Medulla oblongata (tissue), 1 donor: ENCODE measurements around the gene CHI3L2.

Source experiments
- DNase-seq: peaks from one replicate; pipeline ENCODE4 v3.0.0-alpha.2; 2015; ENCODE audit errors: extremely low spot score

The CHI3L2 gene

DNA sequence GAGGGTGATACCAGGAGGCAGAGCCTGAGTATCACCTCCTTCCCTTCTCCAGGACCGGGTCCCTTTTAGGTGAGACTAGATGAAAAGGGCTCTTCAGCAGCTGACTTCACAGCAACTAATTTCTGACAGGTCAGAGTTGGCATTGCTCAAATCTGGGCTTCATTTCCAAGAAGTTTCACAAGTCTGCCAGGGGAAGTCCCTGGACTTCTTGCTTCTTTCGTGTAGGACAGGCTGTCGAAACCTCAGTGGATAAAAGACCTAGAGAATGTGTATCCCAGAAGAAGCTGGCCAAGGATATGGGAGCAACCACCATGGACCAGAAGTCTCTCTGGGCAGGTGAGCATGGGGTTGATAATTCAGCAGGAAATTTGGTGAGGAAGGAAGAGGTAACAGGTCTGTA, at the start of gene CHI3L2:
TSS of gene CHI3L2 (plus strand) at position 280 of the 400 bp plus-strand sequence. CDS start at position 297, 17 bp downstream.
- no peak for DNase-seq

DNA sequence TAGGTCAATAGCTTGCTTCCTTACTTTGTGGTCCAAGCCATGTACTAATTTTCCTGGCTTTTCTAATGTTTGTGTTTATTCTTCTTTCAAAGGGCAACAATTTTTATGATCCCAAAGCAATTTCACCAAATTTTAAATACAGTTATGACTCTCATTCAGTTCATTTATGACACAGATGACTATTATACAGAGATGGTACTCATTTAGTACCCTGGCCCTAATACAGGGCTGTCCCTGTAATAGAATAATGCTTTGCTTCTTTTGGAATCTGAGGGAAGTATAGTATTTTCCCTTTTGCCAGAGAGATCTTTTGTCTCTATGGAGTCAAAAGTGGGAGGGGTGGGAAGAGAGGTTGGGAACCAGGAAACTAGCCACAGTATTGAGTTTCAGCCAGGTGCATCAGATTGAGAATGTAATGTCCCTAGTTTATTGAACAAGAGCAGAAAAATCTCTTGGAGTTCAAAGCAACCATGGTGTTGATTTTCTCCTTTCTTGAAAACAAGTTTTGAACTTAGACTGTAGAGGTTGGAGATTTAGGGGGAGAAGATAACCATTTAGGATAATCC, 47.5 kb upstream of the CHI3L2 start:
- DNase-seq = no peak

- DNase-seq = no peak
These were observed 45.5 kb upstream of the CHI3L2 start for GRCh38 chr1:111182052-111182451.

GRCh38 chr1:111183308-111184069, 44.0 kb upstream of the CHI3L2 start:
- DNase-seq = no peak

GRCh38 chr1:111184663-111185062, 42.9 kb upstream of the CHI3L2 start:
- DNase-seq = no peak

DNA sequence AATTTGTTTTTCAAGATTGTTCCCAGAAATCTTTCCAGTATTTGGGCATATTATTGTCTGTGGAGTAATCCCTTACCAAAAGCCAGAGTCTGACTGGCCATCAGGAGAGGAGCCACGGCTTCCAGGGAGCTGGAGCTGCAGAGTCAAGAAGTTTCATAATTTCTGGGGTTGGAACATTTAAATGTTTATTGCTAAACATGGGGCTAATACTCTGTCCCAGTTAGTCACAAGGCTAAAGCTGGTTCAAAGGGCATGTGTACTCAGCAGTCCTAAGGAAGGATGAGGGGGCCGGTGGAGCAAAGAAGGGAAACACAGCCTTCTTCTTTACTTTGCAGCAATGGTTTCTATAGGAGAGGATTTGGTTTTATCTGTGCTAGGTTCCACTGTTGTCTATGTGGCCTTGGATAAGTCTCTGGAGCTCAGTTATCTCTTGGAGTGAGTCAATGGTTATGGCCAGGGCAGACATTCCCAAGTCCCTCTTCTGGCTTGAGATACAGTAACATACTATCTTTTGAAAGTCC, 36.5 kb upstream of the CHI3L2 start:
- DNase-seq = no peak

- no peak for DNase-seq
These were observed 36.0 kb upstream of the CHI3L2 start for GRCh38 chr1:111191496-111191895.

DNA sequence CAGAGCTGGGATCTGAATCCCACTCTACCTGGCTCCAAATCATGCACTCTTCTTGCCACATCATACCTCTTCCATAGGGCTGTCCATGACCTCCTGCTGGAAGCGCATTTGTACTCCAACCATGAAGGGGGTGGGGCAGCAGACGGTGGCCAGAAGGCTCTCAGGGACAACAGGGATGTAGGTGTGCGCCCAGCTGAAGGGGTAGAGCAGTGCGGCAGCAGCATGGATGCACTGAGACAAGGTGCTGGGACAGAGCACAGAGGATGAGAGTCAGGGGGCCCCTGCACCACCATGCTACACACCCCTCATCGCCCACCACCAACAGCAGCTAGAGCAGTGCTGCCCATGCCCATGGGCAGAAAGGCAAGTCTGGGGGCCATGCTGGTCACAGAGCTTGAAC, 35.4 kb upstream of the CHI3L2 start:
- DNase-seq = no peak

GRCh38 chr1:111192658-111193519, 34.6 kb upstream of the CHI3L2 start:
- DNase-seq = peak; percentile 72

DNA sequence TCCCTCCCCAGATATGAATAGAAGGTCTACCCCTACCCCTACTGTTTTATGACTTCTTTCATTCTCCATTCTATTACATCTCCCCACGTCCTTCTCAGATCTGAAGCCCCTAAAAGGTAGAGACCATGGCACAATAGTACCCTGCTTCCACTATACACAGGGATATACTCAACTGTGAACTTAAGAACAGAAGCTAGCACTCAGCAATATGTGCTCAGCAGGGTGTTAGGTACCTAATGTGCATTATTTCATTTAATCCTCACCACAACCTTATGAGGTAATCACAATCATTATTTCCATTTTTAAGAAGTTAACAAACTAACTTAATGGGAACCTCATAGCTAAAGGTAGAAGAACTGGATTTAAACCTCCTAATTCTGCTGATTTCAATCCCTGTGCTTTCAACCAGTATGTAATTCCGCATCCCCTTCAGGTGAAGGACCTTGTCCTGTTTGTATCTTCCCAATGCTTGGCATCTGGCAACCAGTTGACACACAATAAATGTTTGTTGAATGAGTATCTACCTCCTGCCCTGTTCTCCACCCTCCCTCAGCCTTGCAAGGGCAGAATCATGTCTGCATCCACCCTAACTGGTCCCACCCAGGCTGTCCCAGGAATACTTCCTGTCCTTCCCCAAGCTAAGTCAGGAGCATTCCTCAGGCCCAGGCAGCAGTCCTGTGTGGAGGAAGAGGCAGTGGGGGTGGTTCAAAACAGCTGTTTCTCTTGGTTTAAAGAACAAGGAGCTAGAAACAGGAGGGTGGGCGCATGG, 33.6 kb upstream of the CHI3L2 start:
- no peak for DNase-seq

GRCh38 chr1:111195002-111195684, 32.4 kb upstream of the CHI3L2 start:
- no peak for DNase-seq

- no peak for DNase-seq
These were observed 31.3 kb upstream of the CHI3L2 start for GRCh38 chr1:111196213-111196612.

GRCh38 chr1:111197598-111198284, 29.8 kb upstream of the CHI3L2 start:
- DNase-seq = no peak

DNA sequence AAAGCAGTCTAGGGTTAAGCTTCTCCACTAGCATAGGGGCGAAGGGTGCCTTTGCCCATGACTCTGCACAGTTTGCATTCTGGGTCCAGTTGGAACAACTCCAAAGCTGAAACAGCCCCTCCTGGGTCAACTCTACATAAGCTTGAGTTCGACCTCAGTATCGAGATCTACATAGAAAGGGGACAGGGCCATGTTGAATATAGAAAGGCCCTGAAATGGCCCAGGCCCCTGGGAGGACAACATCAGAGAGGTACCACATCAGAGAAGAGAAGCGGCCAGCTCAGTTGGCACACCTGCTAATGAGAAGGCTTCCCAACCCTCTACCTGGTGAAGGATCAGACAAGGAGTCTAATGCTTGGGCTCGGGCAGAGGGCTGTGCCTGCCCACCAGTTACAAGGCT, 28.7 kb upstream of the CHI3L2 start:
- no peak for DNase-seq

DNA sequence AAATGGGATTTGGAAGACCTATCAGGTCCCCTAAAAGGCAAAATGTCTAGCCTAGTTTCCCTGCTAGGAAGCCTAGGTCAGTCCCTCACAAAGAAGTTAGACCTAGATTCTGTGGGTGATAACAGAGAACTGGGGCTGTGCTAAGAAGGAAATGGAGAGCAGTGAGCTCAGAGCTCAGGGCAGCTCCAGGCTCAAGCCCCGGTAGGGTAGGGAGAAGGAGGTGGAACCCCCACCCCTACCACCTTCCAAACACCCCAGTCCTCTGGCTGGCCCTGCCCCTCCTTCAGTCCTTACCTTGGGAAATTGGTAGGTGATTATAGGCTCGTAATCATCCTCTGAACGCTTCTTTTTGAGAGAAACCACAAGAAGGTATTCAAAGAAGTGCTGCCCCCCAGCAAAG, 28.2 kb upstream of the CHI3L2 start:
- DNase-seq = no peak

- DNase-seq = peak; percentile 88
These were observed 27.4 kb upstream of the CHI3L2 start, which contains the start of gene DENND2D for GRCh38 chr1:111199881-111200801. Gene DENND2D (minus strand): TSS chr1:111200646. CDS start chr1:111200459, 187 bp downstream.

DNA sequence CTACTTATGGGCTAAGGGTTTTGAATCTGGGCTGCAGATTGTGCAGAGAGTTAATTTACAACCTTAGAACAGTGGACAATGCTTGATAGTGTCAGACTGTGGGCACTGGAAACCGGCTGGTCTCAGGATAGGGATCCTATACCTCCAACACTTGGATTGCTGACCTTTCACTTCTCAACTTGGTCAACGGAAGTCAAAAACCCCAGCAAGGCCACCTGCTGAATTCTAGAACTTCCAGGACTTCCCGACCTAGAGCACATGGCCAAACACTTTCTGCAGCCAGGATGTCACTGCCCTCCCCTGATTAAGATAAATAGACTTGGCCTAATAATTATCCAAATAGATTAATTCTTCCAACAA, 26.7 kb upstream of the CHI3L2 start:
- DNase-seq = no peak

DNA sequence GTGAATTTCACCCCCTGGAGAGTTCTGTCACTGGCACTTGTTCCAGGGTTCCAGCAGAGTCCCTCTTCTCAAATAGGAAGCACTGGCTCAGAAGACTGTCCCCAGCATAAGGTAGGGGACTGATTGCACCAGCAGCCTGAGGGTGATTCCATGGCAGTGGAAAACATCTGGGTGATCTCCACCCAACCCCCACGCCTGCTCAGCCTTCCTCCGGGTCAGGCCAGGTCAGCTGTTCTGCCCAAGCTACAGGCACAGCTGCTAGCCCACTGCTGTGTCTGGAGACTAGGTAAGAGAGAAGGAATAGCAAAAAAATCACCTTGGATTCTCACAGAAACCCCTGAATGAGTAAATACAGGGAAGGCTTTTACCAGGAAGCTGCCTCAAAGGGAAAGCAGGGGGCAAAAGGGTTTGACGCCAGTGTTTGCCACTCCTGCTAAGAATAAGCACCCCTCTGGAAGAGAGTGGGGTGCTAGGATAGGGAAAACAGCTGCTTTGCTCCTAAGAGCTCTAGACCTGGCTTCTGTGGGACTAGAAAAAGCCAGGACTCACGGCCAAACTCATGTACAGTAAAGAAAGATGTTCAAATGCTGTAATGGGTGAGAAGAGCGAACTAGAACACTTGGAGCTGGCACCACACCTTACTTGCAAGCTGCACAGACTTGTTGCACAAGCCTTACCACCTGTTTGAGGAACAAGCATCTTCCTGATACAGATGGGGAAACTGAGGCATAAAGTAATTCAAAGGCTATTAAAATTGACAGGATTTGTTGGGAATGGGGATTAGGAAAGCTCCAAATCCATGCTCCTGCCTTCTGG, 26.0 kb upstream of the CHI3L2 start:
- DNase-seq = no peak

- no peak for DNase-seq
These were observed 25.2 kb upstream of the CHI3L2 start for GRCh38 chr1:111202366-111202706.
